SW480 (cell line): ENCODE results near the gene MYO1E.
"Not testable (repeated sequence)": the region's sequence is repeated elsewhere in the genome, so short reads cannot be mapped to it uniquely, and the experiment has no call there.

Experiments used
- DNase-seq: peaks from one replicate; pipeline ENCODE4 v3.0.0-alpha.2; 2016; ENCODE audit warnings: low spot score

MYO1E gene

DNA sequence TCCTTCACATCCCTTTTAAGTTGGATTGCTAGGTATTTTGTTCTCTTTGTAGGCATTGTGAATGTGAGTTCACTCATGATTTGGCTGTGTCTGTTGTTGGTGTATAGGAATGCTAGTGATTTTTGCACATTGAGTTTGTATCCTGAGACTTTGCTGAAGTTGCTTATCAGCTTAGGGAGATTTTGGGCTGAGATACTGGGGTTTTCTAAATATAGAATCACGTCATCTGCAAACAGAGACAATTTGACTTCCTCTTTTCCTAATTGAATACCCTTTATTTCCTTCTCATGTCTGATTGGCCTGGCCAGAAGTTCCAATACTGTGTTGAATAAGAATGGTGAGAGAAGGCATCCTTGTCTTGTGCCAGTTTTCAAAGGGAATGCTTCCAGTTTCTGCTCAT is 245.4 kb downstream of the MYO1E start:
- not testable (repeated sequence) for DNase-seq

DNA sequence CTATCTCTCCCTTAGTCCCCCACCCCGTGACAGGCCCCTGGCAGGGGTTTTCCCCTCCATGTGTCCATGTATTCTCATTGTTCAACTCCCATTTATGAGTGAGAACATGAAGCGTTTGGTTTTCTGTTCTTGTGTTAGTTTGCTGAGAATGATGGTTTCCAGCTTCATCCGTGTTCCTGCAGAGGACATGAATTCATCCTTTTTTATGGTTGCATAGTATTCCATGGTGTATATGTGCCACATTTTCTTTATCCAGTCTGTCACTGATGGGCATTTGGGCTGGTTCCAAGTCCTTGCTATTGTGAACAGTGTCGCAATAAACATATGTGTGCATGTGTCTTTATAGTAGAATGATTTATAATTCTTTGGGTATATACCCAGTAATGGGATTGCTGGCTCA is 247.0 kb downstream of the MYO1E start:
- DNase-seq: not testable (repeated sequence)

DNA sequence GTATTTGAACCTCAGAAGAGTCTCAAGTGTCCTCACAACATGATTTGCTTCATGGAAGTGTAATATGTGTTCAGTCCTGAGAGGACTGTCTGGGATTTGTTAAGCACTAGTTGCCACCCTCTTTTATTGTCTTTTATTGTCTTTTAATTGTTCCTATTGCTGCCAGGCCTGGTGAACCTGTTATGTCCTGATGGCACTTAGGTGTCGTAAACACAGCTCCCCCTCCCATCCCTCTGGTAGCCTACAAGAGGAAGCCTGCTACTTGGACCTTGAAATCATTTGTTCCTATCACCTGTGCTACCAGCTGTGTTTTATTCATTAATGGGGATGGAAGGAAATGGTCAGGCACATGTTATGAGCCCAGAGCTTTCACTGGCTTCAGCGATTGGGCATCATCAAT is 248.4 kb downstream of the MYO1E start:
- no peak for DNase-seq

DNA sequence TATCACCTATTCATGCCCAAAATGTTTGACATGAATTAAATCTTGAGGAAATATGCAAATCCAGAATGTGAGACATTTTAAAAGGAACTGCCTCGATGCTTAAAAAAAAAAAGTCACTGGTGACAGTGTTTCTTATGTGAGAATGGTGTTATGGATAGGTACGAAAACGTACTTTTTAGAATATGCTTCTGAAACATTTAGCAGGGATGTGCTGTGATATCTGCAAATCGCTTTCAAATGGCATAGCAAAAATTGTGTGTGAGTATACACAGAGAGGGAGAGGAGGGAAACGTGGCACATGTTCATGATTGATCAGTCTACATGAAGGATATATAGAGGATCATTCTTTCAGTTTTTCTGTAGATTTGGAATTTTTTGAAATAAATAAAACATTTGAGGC is 251.7 kb downstream of the MYO1E start:
- DNase-seq: no peak

DNA sequence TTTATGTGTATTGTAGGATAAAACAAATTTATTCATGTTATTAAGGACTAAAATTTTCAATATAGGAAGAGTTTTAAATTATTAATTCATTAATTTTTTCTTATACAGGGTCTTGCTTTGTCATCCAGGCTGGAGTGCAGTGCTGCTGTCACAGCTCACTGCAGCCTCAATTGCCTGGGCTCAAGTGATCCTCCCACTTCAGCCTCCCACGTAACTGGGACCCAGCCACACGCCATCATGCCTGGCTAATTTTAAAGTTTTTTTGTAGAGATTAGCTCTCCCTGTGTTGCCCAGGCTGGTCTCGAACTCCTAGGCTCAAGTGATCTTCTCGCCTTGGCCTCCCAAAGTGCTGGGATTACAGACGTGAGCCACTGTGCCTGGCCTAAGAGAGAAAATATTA is 253.0 kb downstream of the MYO1E start:
- DNase-seq: no peak

GRCh38 chr15:59116771-59117170 is 255.9 kb downstream of the MYO1E start:
- DNase-seq: no peak

GRCh38 chr15:59116141-59116540 is 256.5 kb downstream of the MYO1E start:
- no peak for DNase-seq

- DNase-seq: no peak
These were observed 257.6 kb downstream of the MYO1E start for GRCh38 chr15:59115047-59115446.

GRCh38 chr15:59111251-59111650 is 261.4 kb downstream of the MYO1E start:
- no peak for DNase-seq

DNA sequence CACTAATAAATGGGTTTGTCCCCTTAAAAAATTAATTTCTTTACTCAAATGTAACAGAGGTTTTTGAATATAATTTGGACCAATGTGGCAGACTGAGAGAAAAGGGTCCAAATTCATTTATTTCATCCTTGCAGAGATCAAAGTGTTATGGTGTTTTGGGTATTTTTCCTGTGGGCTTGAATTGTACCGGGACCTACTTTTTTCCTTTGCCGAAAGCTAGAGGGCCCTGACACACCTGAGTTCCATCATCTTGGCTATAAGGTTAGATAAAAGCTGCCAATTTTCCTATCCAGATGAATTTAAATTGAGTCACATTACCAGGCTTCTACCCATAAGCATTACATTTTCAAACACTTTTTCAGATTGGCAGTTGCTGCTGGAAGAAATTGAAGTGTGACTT is 266.8 kb downstream of the MYO1E start:
- peak; percentile 14 for DNase-seq

- peak; percentile 89 for DNase-seq
These were observed 267.5 kb downstream of the MYO1E start, which contains the start of gene CCNB2 for GRCh38 chr15:59104912-59105732. Gene CCNB2 (plus strand): TSS chr15:59105146. CDS start chr15:59105269, 123 bp downstream.

DNA sequence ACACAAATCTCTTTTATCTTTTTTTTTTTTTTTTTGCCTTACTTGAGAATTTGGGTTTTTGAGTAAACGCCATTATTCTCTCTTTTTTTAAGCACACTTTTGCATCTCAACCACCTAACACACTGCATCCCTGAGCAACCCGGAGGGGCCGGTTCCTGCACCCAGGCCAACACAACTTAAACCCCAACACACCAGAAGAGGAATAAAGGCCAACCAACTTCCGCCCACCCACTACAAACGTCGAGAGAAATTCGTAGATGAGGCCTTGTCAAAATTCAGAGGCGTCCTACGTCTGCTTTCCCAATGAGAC is 268.1 kb downstream of the MYO1E start:
- DNase-seq: no peak

DNA sequence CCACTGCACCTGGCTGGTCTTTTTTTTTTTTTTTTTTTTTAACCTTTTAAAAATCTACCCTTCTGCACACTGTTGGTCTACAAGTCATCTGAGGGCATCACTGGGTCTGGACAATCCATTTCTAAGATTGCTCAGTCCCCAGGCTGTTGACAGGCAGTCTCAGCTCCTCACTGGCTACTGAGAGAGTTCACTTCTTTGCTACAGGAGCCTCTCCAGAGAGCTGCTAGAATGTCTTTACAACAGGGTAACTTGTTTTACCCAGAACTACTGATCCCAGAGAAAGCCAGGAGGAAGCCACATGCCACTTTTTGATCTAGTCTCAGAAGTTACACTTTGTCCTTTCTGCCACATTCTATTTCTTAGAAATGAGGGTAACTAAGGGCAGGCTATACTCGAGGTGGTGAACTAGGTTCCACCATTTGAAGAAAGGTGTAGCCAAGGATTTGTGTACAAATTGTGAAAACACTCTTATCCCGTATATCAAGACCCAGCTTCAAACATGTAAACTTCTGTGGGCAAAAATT is 273.4 kb downstream of the MYO1E start:
- DNase-seq: no peak

DNA sequence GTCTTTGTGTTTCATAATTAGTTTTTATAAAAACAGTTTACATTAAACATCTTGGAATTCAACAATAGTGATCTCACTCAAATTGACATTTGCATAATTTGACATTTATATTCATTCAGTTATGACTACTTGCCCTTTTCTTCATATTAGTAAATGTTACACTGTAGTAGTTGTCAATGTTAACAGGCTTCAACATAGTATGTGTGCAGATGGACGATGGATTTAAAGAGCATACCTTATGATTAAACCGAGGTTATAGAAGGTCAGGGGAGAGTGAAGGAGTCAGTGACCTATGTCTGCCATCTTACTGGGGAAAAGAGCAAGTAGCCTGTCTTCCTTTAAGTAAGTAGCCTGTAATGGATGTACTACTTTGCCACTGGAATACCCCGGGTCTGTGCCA is 276.2 kb downstream of the MYO1E start:
- DNase-seq: no peak

- DNase-seq: no peak
These were observed 278.6 kb downstream of the MYO1E start for GRCh38 chr15:59094077-59094476.

DNA sequence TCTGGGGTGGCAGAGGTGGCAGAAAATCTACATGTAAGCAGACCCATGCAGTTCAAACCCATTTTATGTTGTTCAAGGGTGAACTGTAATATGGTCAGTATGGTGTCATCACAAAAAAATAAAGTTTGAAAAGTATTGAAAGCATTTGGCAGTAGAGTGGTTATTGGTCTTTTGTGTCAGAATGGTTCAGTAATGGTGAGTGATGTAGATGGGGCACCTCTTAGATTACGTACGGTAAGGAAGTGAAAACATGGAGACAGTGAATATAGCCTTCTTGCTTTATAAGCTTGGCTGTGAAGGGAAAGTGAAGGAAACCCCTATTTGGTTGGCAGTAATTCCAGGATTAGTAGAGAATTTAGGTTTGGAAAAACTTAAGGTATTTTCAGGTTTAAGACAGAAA is 284.9 kb downstream of the MYO1E start:
- DNase-seq: no peak
